HL-60 (cell line): ENCODE results near the gene LRRC8B.

Experiments used
- DNase-seq, 2 experiments: peaks; one replicate each; pipeline ENCODE4 v3.0.0-alpha.2; 2010 to 2020; ENCODE audit warnings: low read depth in 1 of 2, low spot score in 1 of 2
- H3K27ac ChIP-seq: fragments of 250-450 bp; sonication (Bioruptor Pico); replicated peaks from 2 replicates; pipeline ENCODE4 v1.5.1; 2020; ENCODE audit warnings: mild to moderate bottlenecking, moderate library complexity
- H3K27me3 ChIP-seq: fragments of 250-450 bp; sonication (Bioruptor Pico); 2 replicates; pipeline ENCODE4 v1.5.1; 2021; ENCODE audit warnings: mild to moderate bottlenecking, moderate library complexity; ENCODE audit not compliant: insufficient read depth, poor library complexity, severe bottlenecking
- H3K4me3 ChIP-seq: replicated peaks from 2 replicates; pipeline ENCODE4 v1.5.1; 2011; ENCODE audit warnings: mild to moderate bottlenecking, control low read depth, low read length; ENCODE audit not compliant: insufficient read depth
- CTCF ChIP-seq: IDR thresholded peaks from one replicate; pipeline ENCODE4 v1.5.1; 2011; ENCODE audit warnings: low read length, control low read depth, inconsistent platforms; ENCODE audit not compliant: insufficient read depth
- GABPA ChIP-seq: IDR thresholded peaks from 2 replicates; pipeline ENCODE4 v1.6.1; 2012; ENCODE audit warnings: low read depth
- POLR2AphosphoS5 ChIP-seq: IDR thresholded peaks from 2 replicates; pipeline ENCODE4 v1.6.1; 2012; ENCODE audit warnings: low read depth
- REST ChIP-seq: IDR thresholded peaks from 2 replicates; pipeline ENCODE4 v1.6.1; 2012; ENCODE audit warnings: low read depth; ENCODE audit not compliant: insufficient replicate concordance
- SPI1 ChIP-seq: IDR thresholded peaks from 2 replicates; pipeline ENCODE4 v1.6.1; 2012; ENCODE audit warnings: low read depth, mild to moderate bottlenecking, borderline replicate concordance

LRRC8B gene

GRCh38 chr1:89557956-89558355 lies 33.3 kb downstream of the LRRC8B start:
- H3K27ac ChIP-seq, result no peak overlapping the region
- TF ChIP-seq GABPA (no peak), CTCF (no peak), POLR2AphosphoS5 (no peak), SPI1 (no peak), REST (no peak)
- no peak overlapping the region for H3K4me3 ChIP-seq
- no peak for DNase-seq
- no peaks in the 10 kb centered on the region for H3K27me3 ChIP-seq

- Histone ChIP-seq H3K4me3 (no peak overlapping the region), H3K27me3 (no peaks in the 10 kb centered on the region), H3K27ac (no peak overlapping the region)
- TF ChIP-seq CTCF, result no peak
- no peak for TF ChIP-seq REST
- no peak for TF ChIP-seq SPI1
- no peak for TF ChIP-seq GABPA
- no peak for TF ChIP-seq POLR2AphosphoS5
- DNase-seq, result no peak
These were observed 39.5 kb downstream of the LRRC8B start for GRCh38 chr1:89563957-89564604.

- no peak overlapping the region for H3K27ac ChIP-seq
- DNase-seq, result no peak
- no peak overlapping the region for H3K4me3 ChIP-seq
These were observed 40.9 kb downstream of the LRRC8B start for GRCh38 chr1:89565521-89565920.

More at GRCh38 chr1:89565521-89565920, 40.9 kb downstream of the LRRC8B start:
- no peaks in the 10 kb centered on the region for H3K27me3 ChIP-seq
- no peak for TF ChIP-seq CTCF
- TF ChIP-seq SPI1, result no peak
- no peak for TF ChIP-seq REST
- no peak for TF ChIP-seq GABPA
- no peak for TF ChIP-seq POLR2AphosphoS5
